ENCODE measurements around the gene ANKEF1.
A peak's percentile ranks its signal among the peaks of the same experiment; 100 is the strongest.
"Not testable (repeated sequence)": the region's sequence is repeated elsewhere in the genome, so short reads cannot be mapped to it uniquely, and the experiment has no call there.

Gene ANKEF1

DNA sequence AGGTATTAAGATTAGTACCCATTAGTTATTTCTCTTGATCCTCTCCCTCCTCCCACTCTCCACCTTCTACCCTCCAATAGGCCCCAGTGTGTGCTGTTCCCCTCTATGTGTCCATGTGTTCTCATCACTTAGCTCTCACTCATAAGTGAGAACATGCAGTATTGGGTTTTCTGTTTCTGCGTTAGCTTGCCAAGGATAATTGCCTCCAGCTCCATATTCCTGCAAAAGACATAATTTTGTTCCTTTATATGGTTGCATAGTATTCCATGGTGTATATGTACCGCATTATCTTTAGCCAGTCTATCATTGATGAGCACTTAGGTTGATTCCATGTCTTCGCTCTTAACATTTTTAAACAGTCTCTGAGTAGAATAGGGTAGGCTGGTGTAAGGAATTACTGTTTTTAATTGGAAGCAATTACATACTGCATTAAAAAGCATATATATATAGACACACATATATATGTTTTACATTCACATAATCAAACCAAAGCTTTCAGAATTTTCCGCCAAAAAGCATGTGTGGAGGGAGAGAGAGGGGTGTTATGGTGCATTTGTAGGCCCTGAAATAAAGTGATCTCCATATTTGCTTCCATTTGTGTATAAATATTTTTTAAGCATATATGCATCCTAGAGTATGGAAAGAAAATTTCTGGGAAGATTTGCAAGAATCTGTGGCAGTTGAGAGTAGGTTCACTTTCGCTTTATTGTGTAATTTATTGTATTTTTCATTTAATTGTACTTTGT, 709 bp upstream of the ANKEF1 start:
- DNase-seq = no peak

DNA sequence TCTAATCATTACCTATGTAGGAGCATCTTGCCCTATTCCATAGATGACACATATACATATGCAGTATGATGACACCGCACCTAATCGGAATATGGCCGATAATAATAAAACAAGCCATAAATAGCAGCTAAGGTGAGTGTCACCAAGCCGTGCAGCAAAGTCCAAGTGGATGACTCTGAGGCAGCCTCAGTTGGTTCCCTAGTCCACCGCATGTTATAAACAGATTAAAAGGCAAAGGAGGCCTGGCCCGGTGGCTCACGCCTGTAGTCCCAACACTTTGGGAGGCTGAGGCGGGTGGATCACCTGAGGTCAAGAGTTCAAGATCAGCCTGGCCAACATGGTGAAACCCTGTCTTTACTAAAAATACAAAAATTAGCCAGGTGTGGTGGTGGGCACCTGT, 1.5 kb downstream of the ANKEF1 start:
- DNase-seq = not testable (repeated sequence)

DNA sequence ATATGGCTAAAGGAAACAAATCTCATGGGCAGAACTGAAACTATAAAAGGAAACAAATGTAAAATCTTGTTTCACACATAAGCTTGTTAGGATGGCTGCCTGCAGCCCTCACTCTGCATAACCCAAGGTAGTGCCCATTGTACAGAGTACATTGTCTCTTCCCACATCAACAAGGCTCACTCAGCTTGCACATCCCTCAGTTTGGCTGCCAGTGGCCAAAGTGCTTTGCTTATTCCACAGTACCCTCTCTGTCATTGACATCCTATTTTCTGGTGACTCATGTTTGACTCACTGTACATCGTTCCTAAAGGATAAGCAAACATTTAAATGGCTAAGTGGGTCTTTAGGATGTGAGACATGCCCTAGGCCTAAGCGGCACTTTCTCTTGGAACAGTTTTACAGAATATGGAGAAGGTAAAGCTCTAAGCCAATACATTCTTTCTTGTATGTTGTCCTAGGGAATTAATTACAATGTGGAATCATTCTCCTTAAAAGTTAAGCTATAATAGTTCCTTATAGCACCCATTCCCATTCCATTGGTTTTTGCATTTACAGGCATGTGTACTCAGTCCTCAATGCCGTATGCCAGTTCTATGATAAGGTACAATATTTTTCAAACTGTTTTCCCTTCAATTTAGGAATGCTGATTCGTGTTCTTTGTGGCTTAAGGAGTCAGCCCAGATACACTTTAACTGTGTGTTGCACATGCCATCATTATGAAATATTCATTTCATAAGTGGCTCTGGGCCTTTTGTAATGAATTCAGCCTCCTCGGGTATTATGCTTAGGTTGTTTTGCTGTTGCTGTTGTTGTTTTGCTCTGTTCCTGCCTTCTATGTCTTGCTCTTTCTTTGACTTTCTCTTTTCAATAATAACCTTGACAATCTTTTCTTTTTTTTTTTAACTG, 5.5 kb downstream of the ANKEF1 start:
- DNase-seq = no peak

GRCh38 chr20:10042086-10042485, 7.3 kb downstream of the ANKEF1 start:
- no peak for DNase-seq

- no peak for DNase-seq
Measured at GRCh38 chr20:10047427-10047826, 12.6 kb downstream of the ANKEF1 start.

GRCh38 chr20:10051185-10051584, 16.4 kb downstream of the ANKEF1 start:
- DNase-seq = no peak

DNA sequence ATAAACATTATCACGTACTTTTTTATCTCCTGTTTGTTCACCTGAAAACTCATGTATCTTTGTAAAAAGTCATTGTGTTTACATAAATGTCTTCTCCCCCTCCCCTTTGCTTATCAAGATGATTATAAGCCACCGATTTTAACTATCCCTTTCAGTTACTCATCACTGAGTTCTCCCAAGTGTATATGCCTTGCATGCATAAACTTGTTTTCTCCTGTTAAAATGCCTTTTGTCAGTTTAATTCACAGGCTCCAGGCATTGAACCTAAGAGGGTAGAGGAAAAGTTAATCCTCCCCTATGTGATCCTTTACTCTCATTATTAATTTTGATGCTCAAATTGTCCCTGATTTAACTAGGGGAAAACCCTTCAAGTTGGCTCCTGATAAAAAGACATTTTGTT, 24.2 kb downstream of the ANKEF1 start:
- DNase-seq = no peak

DNA sequence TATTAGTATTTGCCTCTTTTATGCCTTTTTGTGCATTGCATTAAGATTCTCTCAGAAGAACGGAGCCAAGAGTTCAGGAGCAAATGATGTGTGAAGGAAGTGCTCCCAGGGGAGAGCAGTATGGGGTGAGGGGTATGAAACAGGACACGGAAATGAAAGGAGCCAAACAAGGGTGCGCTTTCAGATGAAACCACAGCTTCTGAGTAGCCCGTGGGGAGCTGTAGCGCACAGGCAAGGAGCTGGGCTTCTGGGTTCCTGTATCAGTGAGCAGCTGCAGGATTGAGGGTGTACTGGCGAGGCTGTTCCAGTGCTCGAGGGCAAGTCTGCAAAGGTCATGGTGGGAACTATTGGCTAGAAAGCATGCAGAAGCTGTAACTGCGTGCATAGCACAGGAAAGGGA, 25.4 kb downstream of the ANKEF1 start:
- no peak for DNase-seq

DNA sequence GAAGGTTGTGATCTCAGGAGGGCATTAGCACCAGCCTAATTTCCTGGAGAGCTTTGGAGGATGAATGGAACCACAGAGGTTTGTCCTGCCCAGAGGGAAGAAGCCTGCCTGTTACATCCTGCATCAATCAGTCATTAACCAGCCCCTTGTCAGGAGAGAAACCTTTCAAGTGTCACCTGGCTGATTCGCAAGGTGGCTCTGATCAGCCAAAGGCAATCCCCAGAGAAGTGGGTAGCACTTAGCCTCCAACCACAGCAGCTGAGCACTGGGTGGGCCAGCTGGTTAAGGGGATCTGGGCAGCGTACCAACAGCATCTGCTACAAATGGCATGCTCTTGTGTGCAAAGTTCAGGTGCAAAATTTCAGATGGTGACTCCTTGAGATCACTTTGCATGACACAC, 26.9 kb downstream of the ANKEF1 start:
- DNase-seq = peak; percentile 12

GRCh38 chr20:10063482-10063881, 28.7 kb downstream of the ANKEF1 start:
- DNase-seq = no peak

DNA sequence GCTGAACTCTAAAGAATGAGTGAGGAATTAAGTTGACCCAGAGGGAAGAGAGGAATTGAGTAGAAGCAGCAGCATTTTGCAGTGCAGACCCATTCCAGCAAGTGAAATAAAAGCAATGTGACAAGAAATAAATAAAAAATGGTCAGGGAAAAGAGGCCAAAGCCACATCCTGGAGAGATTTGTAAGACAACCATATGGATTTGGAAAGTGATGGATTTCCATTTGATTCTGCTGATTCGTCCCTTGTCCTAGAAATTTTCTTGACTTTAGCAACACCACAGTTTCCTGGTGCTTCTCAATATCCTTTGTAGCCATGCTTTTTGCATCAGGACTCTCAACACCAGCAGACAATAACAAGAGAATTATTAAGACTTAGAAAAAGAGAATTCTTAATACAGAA, 29.8 kb downstream of the ANKEF1 start:
- DNase-seq = no peak

- DNase-seq = no peak
Measured at GRCh38 chr20:10065154-10065833, 30.5 kb downstream of the ANKEF1 start.

- no peak for DNase-seq
Measured at GRCh38 chr20:10067321-10067720, 32.5 kb downstream of the ANKEF1 start.

- DNase-seq = no peak
Measured at GRCh38 chr20:10074513-10074912, 39.7 kb downstream of the ANKEF1 start.

DNA sequence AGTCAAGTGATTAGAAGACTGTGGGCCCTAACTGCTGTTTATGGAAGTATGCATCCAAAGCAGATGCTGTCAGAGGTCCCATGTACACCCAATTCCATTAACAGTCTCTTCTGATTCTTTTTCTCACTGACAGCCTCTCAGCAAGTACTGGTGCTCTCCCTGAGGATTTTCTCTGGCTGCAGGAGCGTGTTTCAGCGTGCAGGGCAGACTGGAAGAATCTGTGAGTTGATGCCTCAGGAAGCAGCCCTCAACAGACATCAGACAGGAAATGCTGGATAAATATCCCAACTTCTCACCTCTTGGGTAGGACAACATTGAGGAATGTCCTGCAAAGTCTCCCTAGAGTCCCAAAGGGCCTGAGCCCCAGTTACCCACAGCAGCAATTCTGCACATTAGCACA, 40.8 kb downstream of the ANKEF1 start:
- no peak for DNase-seq

GRCh38 chr20:10076126-10077080, 41.6 kb downstream of the ANKEF1 start:
- no peak for DNase-seq

- DNase-seq = no peak
Measured at GRCh38 chr20:10077081-10077471, 42.3 kb downstream of the ANKEF1 start.

GRCh38 chr20:10077886-10078285, 43.1 kb downstream of the ANKEF1 start:
- no peak for DNase-seq

DNA sequence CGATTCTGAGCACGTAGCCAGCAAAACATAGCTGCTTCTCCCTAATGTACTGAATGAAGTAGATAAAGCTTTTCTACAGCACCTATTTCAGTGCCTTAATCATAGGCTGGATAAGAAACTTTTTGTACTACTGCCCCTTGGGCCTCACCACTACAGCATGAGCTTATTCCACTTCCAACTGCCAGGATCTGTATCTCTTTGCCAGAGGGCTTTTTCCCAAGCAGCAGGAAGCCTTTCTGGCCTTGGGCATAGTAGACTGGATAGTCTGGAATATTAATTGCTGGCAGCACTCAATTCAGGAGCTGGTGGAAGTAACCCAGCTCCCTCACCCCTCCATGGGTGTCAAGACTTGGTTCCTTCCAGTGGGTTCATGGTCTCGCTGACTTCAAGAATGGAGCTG, 43.6 kb downstream of the ANKEF1 start:
- no peak for DNase-seq

DNA sequence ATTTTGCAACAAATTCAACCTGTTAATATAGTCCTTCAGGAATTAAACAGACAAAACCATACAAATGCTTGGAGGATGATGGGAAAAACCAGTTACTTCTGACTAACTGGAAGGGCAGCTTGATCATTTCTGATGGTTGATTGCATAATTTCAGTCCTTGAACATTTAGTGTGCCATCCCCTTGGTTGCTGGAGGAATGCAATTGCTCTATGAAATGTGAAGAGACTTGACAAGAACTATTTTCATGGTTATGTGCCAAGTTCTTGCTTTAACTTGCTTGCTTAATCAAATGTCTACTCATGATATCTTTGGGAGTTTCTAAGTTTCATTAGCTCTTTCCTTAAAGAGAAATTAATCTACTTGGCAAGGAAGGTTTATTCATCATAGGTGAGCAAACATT, 45.2 kb downstream of the ANKEF1 start:
- DNase-seq = no peak

GRCh38 chr20:10080574-10080973, 45.8 kb downstream of the ANKEF1 start:
- DNase-seq = no peak

DNA sequence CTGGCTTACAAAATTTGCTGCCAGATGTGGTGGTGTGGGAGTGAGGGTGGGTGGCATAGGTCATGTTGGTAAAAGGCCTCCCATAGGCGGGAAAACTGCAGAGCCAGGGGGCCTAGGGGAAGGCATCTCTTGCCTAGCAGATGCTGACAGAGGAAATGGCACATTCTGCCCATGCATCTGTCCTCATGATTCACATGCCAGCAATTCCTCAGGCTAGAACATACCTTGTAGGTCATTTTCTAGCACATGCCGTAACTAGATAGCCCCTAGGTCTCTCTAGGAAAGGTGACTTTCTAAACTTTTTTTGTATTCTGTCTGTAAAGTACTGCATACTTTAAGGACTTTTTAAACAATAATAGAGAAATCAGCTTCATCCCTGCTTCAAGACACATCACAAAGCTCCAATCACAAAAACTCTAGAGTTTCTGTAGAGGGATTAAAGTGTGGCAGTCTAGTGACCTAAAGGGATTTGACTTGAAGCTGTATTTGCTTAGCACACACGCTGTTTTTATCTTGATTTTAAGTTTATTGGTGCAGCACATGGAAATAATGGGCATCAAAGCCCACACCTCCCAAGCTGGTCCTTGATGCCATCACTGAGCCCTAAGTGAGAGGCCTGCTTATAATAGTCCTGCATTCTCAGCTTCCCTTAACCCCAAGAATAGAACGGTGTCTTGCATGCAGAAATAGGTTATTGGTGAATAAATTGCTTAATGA, 55.2 kb downstream of the ANKEF1 start:
- no peak for DNase-seq
